Activated gamma-delta T cell treated with Interleukin-2 at 50 U/mL for 16 hours (primary cell): Measurements from ENCODE around the gene SPTAN1.
"Not testable (repeated sequence)": the region's sequence is repeated elsewhere in the genome, so short reads cannot be mapped to it uniquely, and the experiment has no call there.

ENCODE experiments used
- DNase-seq: peaks from one replicate; pipeline ENCODE4 v3.0.0-alpha.2; 2020

Gene SPTAN1

GRCh38 chr9:128634111-128634510 lies 81.7 kb downstream of the SPTAN1 start:
- DNase-seq = no peak

GRCh38 chr9:128634651-128635262 lies 82.4 kb downstream of the SPTAN1 start:
- DNase-seq = no peak

GRCh38 chr9:128635266-128636023 lies 83.1 kb downstream of the SPTAN1 start:
- DNase-seq = no peak

- no peak for DNase-seq
These were observed 83.6 kb downstream of the SPTAN1 start for GRCh38 chr9:128636024-128636390.

GRCh38 chr9:128636556-128637530 lies 84.5 kb downstream of the SPTAN1 start:
- no peak for DNase-seq

GRCh38 chr9:128637656-128638055 lies 85.3 kb downstream of the SPTAN1 start:
- no peak for DNase-seq

GRCh38 chr9:128638580-128638979 lies 86.2 kb downstream of the SPTAN1 start:
- no peak for DNase-seq

- DNase-seq = no peak
These were observed 88.2 kb downstream of the SPTAN1 start for GRCh38 chr9:128640603-128641002.

GRCh38 chr9:128642675-128643245 lies 90.4 kb downstream of the SPTAN1 start:
- DNase-seq = no peak

- DNase-seq = no peak
These were observed 91.3 kb downstream of the SPTAN1 start for GRCh38 chr9:128643519-128644300.

- DNase-seq = peak; percentile 69
These were observed 95.8 kb downstream of the SPTAN1 start for GRCh38 chr9:128648206-128648605.

- no peak for DNase-seq
These were observed 99.4 kb downstream of the SPTAN1 start for GRCh38 chr9:128651798-128652197.

GRCh38 chr9:128653908-128654307 lies 101.5 kb downstream of the SPTAN1 start:
- DNase-seq = no peak

- DNase-seq = no peak
These were observed 102.1 kb downstream of the SPTAN1 start for GRCh38 chr9:128654481-128654880.

GRCh38 chr9:128656416-128657343 lies 104.3 kb downstream of the SPTAN1 start, which contains the start of gene DYNC2I2:
TSS of gene DYNC2I2 (minus strand) at chr9:128656847. CDS start at chr9:128656726, 121 bp downstream.
- DNase-seq = peak; percentile 96

- DNase-seq = no peak
These were observed 104.9 kb downstream of the SPTAN1 start for GRCh38 chr9:128657344-128657704.

- no peak for DNase-seq
These were observed 105.4 kb downstream of the SPTAN1 start for GRCh38 chr9:128657796-128658195.

GRCh38 chr9:128666481-128666941 lies 114.1 kb downstream of the SPTAN1 start:
- DNase-seq = not testable (repeated sequence)

GRCh38 chr9:128669786-128670185 lies 117.4 kb downstream of the SPTAN1 start:
- no peak for DNase-seq

GRCh38 chr9:128675382-128675781 lies 123.0 kb downstream of the SPTAN1 start:
- no peak for DNase-seq

- no peak for DNase-seq
These were observed 125.4 kb downstream of the SPTAN1 start for GRCh38 chr9:128677794-128678193.
